ENCODE results near the gene PSMA5. TPM values are rescaled to one million over a fixed set of nuclear protein-coding genes. Genes with fewer than 3 reads are reported as not detected.
"Not testable (repeated sequence)": the region's sequence is repeated elsewhere in the genome, so short reads cannot be mapped to it uniquely, and the experiment has no call there.

The PSMA5 gene
- total RNA-seq, 1 donor from 2014 or later: 270 TPM

GRCh38 chr1:109379907-109380306 lies 46.3 kb downstream of the PSMA5 start:
- H3K4me3 Mint-ChIP-seq: no peak overlapping the region
- peaks cover 4% of the 10 kb centered on the region for H3K27me3 Mint-ChIP-seq

DNA sequence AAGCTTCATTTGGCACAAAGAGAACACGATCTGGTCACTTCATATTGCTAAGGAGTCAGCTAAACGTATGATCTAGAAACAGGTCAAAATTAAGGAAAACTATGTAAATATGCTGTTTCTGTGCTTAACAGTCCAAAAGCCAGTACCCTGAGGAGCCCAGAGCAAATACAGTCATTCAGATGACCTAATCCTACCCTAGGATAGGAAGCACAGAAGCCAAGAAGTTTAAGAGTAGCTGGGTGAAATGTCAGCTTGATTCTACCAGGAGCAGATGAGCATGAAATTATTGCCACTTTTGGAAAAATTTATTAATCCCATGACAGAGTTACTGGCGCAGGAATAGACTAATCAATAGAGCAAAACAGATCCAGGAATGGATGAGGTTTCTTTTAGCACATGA lies 46.8 kb downstream of the PSMA5 start:
- Mint-ChIP-seq H3K27me3 (peaks cover 4% of the 10 kb centered on the region), H3K4me1 (peaks cover 9% of the 10 kb centered on the region), H3K4me3 (no peak overlapping the region), H3K9me3 (no peaks in the 10 kb centered on the region), H3K36me3 (ENCODE audit: low read depth) (no peaks in the 10 kb centered on the region), H3K27ac (no peak overlapping the region)
- no peak for DNase-seq
- intact Hi-C loops (cut with micrococcal nuclease): no loop called here

More at GRCh38 chr1:109379907-109380306, 46.3 kb downstream of the PSMA5 start:
- Mint-ChIP-seq H3K9me3 (no peaks in the 10 kb centered on the region), H3K4me1 (peaks cover 9% of the 10 kb centered on the region), H3K36me3 (ENCODE audit: low read depth) (no peaks in the 10 kb centered on the region), H3K27ac (no peak overlapping the region)
- intact Hi-C loops (cut with micrococcal nuclease): no loop called here
- DNase-seq: no peak

GRCh38 chr1:109377698-109378097 lies 48.5 kb downstream of the PSMA5 start:
- H3K4me3 Mint-ChIP-seq: no peak overlapping the region
- H3K36me3 Mint-ChIP-seq (ENCODE audit: low read depth): no peaks in the 10 kb centered on the region
- H3K27me3 Mint-ChIP-seq: peaks cover 4% of the 10 kb centered on the region
- H3K4me1 Mint-ChIP-seq: peaks cover 14% of the 10 kb centered on the region
- intact Hi-C loops (cut with micrococcal nuclease): loop anchor here (2.0 kb wide), 1 partner anchor 13 kb away; no protein-coding TSS in a partner anchor
- H3K27ac Mint-ChIP-seq: no peak overlapping the region
- DNase-seq: no peak
- H3K9me3 Mint-ChIP-seq: no peaks in the 10 kb centered on the region

GRCh38 chr1:109373696-109374095 lies 52.6 kb downstream of the PSMA5 start:
- intact Hi-C loops (cut with micrococcal nuclease); H3K36me3 Mint-ChIP-seq (ENCODE audit: low read depth): not testable (repeated sequence)

GRCh38 chr1:109373126-109373525 lies 53.1 kb downstream of the PSMA5 start:
- Mint-ChIP-seq H3K4me1 (peaks cover 41% of the 10 kb centered on the region), H3K27me3 (peaks cover 4% of the 10 kb centered on the region), H3K4me3 (peak overlapping the region; percentile 34), H3K36me3 (ENCODE audit: low read depth) (no peaks in the 10 kb centered on the region), H3K27ac (peak overlapping the region; percentile 75), H3K9me3 (no peaks in the 10 kb centered on the region)
- DNase-seq: peak; percentile 60
- intact Hi-C loops (cut with micrococcal nuclease): no loop called here

More at GRCh38 chr1:109373696-109374095, 52.6 kb downstream of the PSMA5 start:
- H3K9me3 Mint-ChIP-seq, H3K27me3 Mint-ChIP-seq, H3K27ac Mint-ChIP-seq, H3K4me3 Mint-ChIP-seq, DNase-seq: not testable (repeated sequence)
- peaks cover 41% of the 10 kb centered on the region for H3K4me1 Mint-ChIP-seq

DNA sequence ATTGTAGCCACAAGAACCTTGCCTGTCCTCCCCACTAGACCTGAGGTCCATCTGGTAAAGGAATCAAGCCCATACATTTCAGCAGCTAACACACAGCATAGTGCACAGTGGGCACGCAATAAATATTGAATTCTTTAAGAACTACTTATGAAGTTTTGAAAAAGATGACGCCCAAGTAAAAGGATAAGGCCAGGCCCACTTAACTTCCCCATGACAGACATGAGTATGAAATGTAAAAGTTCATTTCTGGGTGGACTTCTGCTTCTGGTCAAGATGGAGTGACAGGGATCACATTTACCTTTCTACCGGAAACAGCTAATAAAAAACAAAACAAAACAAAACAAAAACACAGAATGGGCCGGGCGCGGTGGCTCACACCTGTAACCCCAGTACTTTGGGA lies 54.0 kb downstream of the PSMA5 start:
- H3K9me3 Mint-ChIP-seq: no peaks in the 10 kb centered on the region
- no peak for DNase-seq
- H3K4me3 Mint-ChIP-seq: no peak overlapping the region
- H3K4me1 Mint-ChIP-seq: peaks cover 41% of the 10 kb centered on the region
- no peaks in the 10 kb centered on the region for H3K36me3 Mint-ChIP-seq (ENCODE audit: low read depth)
- peaks cover 6% of the 10 kb centered on the region for H3K27me3 Mint-ChIP-seq
- no peak overlapping the region for H3K27ac Mint-ChIP-seq
- intact Hi-C loops (cut with micrococcal nuclease): no loop called here

DNA sequence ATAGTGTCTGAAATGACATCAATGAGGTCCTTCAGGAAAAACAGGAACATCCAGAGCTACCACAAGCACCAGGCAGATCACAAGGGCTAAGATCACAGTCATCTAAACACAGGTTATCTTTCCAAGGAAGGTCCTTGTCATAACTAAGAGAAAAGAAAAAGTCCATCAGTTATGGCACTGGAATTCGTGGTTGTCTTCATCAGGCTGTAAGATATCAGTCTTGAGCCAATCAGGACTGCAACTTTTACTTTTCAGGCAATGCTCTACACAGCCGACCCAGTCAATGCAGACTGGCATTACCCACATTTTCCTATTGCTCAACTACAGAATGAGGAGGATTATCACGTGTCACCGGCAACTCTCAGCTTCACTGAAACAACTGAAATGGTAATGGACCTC lies 54.9 kb downstream of the PSMA5 start:
- H3K27ac Mint-ChIP-seq: peak overlapping the region; percentile 59
- peak overlapping the region; percentile 67 for H3K4me3 Mint-ChIP-seq
- intact Hi-C loops (cut with micrococcal nuclease): no loop called here
- peaks cover 38% of the 10 kb centered on the region for H3K4me1 Mint-ChIP-seq
- no peaks in the 10 kb centered on the region for H3K9me3 Mint-ChIP-seq
- peaks cover 1% of the 10 kb centered on the region for H3K36me3 Mint-ChIP-seq (ENCODE audit: low read depth)
- peak; percentile 62 for DNase-seq
- peaks cover 11% of the 10 kb centered on the region for H3K27me3 Mint-ChIP-seq

DNA sequence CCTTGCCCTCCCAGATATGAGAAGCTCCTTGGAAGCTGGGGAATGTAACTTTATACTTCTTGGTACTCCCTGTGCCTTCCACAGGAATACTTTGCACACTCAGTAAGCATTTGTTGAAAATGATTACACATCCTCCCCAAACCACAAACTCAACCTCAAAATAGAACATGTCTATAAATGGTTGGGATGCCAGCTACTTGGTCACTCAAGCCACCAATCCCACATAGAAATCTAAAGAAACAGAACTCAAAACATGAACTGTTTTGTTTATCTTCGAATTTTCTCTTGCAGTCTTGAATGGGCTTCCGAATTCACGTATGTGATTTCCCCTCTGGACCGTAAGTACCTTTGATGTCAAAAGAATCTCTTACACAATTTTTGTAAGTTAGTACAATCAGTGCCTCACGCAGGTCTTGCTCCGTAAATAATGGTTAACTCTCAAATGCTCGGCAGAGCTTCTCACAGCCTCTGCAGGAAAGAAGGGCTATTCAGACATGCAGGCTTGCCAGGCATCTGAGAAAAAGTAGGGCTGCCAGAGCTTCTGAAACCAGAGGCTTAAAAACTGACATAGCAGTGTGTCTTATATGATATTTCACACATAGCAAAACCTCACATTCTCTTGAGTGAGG lies 55.4 kb downstream of the PSMA5 start:
- Mint-ChIP-seq H3K27ac (peak overlapping the region; percentile 59), H3K4me1 (peaks cover 36% of the 10 kb centered on the region), H3K4me3 (peak overlapping the region; percentile 67), H3K36me3 (ENCODE audit: low read depth) (peaks cover 2% of the 10 kb centered on the region), H3K27me3 (peaks cover 13% of the 10 kb centered on the region), H3K9me3 (no peaks in the 10 kb centered on the region)
- intact Hi-C loops (cut with micrococcal nuclease): no loop called here
- DNase-seq: peak; percentile 66

DNA sequence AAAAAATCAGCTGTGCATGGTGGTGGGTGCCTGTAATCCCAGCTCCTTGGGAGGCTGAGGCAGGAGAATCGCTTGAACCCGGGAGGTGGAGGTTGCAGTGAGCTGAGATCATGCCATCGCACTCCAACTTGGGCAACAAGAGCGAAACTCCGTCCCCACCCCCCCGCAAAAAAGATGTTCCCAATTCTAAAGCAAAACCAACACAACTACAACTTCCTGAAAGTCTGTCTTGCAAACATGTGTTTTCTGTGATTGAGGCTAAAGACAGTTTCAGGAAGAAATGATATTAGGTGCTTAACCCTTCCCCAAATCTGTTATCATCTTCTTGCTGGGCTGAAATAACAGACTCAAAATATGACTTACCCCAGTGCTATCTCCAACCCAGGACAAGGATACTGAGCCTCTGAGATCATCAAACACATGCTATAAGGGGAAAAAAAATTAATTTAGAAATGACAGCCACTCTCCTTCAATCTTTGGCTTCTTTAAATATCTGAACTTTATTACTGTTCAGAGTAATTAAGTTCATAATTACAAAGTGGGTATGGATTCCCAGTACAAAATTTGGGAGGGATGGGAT lies 57.0 kb downstream of the PSMA5 start:
- intact Hi-C loops (cut with micrococcal nuclease): no loop called here
- H3K27me3 Mint-ChIP-seq: peaks cover 20% of the 10 kb centered on the region
- no peaks in the 10 kb centered on the region for H3K9me3 Mint-ChIP-seq

GRCh38 chr1:109368464-109368863 lies 57.8 kb downstream of the PSMA5 start:
- H3K36me3 Mint-ChIP-seq (ENCODE audit: low read depth): peaks cover 4% of the 10 kb centered on the region
- H3K27me3 Mint-ChIP-seq: peaks cover 26% of the 10 kb centered on the region
- intact Hi-C loops (cut with micrococcal nuclease): no loop called here
- peaks cover 32% of the 10 kb centered on the region for H3K4me1 Mint-ChIP-seq
- H3K27ac Mint-ChIP-seq: no peak overlapping the region
- no peak overlapping the region for H3K4me3 Mint-ChIP-seq
- DNase-seq: no peak
- no peaks in the 10 kb centered on the region for H3K9me3 Mint-ChIP-seq

More for the DNA sequence above, 57.0 kb downstream of the PSMA5 start:
- DNase-seq: no peak
- H3K4me1 Mint-ChIP-seq: peaks cover 32% of the 10 kb centered on the region
- H3K36me3 Mint-ChIP-seq (ENCODE audit: low read depth): peaks cover 4% of the 10 kb centered on the region
- no peak overlapping the region for H3K4me3 Mint-ChIP-seq
- no peak overlapping the region for H3K27ac Mint-ChIP-seq

- Mint-ChIP-seq H3K27ac (no peak overlapping the region), H3K9me3 (no peaks in the 10 kb centered on the region), H3K4me1 (peaks cover 27% of the 10 kb centered on the region), H3K27me3 (peaks cover 28% of the 10 kb centered on the region), H3K36me3 (ENCODE audit: low read depth) (peaks cover 4% of the 10 kb centered on the region), H3K4me3 (no peak overlapping the region)
- DNase-seq: no peak
- intact Hi-C loops (cut with micrococcal nuclease): no loop called here
These were observed 58.6 kb downstream of the PSMA5 start for GRCh38 chr1:109367626-109368025.

GRCh38 chr1:109365642-109366204 lies 60.5 kb downstream of the PSMA5 start:
- intact Hi-C loops (cut with micrococcal nuclease): no loop called here
- Mint-ChIP-seq H3K4me3 (no peak overlapping the region), H3K27ac (no peak overlapping the region)

DNA sequence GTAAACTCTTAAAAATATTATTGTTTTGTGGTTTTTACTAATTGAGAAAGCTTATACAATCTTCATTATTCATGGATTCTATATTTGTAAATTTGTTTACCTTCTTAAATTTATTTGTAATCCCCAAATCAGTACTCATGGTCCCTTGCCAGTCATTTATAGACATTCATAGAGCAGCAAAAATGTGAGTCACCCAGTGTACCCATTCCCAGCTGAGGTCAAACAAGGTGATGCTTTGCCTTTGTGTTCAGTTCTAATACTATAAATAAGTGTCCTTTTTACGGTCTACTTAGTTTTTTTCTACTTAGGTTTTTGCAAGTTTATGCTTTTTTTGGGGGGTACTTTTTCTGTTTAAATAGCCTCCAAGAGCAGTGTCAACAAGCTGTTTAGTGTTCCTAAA lies 64.6 kb downstream of the PSMA5 start:
- H3K36me3 Mint-ChIP-seq (ENCODE audit: low read depth): peaks cover 4% of the 10 kb centered on the region
- intact Hi-C loops (cut with micrococcal nuclease): no loop called here
- no peak overlapping the region for H3K27ac Mint-ChIP-seq
- no peaks in the 10 kb centered on the region for H3K4me1 Mint-ChIP-seq
- no peaks in the 10 kb centered on the region for H3K9me3 Mint-ChIP-seq
- H3K4me3 Mint-ChIP-seq: no peak overlapping the region
- DNase-seq: no peak
- peaks cover 48% of the 10 kb centered on the region for H3K27me3 Mint-ChIP-seq

More at GRCh38 chr1:109365642-109366204, 60.5 kb downstream of the PSMA5 start:
- H3K9me3 Mint-ChIP-seq: no peaks in the 10 kb centered on the region
- no peak for DNase-seq
- peaks cover 11% of the 10 kb centered on the region for H3K4me1 Mint-ChIP-seq
- H3K36me3 Mint-ChIP-seq (ENCODE audit: low read depth): peaks cover 4% of the 10 kb centered on the region
- peaks cover 37% of the 10 kb centered on the region for H3K27me3 Mint-ChIP-seq

GRCh38 chr1:109361069-109361468 lies 65.2 kb downstream of the PSMA5 start:
- no peak for DNase-seq
- H3K4me1 Mint-ChIP-seq: no peaks in the 10 kb centered on the region
- intact Hi-C loops (cut with micrococcal nuclease): no loop called here
- H3K27ac Mint-ChIP-seq: no peak overlapping the region
- H3K4me3 Mint-ChIP-seq: no peak overlapping the region
- no peaks in the 10 kb centered on the region for H3K9me3 Mint-ChIP-seq
- H3K36me3 Mint-ChIP-seq (ENCODE audit: low read depth): peaks cover 1% of the 10 kb centered on the region
- H3K27me3 Mint-ChIP-seq: peaks cover 43% of the 10 kb centered on the region

All from activated CD4-positive, alpha-beta T cell treated with anti-CD3 and anti-CD28 coated beads, Interleukin-2, amount 10 ng/mL, durations not matched to agents 24 days and 14 days (primary cell).